MCF 10A (cell line): ENCODE measurements around the gene BTBD1. TPM values are rescaled to one million over a fixed set of nuclear protein-coding genes. Genes with fewer than 3 reads are reported as not detected.
A peak's percentile ranks its signal among the peaks of the same experiment; 100 is the strongest.

Experiments used
- BruUV-seq: library from RNA; stranded (reverse); fragments of 400-500 nt; replicated peaks from 2 replicates; lab custom pipeline; 2021; lab: Mats Ljungman, UMichigan
- CTCF ChIA-PET: fragments of 300-600 bp; sonication (Branson Sonifier 250); formaldehyde crosslinking; extraction: SDS; loops from one replicate; lab custom pipeline; 2021; ENCODE audit warnings: antibody characterized with exemption, inconsistent platforms; lab: Yijun Ruan, JAX
- POLR2A ChIA-PET: fragments of 300-600, 350-650 bp; sonication (Branson Sonifier 250); formaldehyde crosslinking; extraction: SDS; loops from one replicate; lab custom pipeline; 2020; ENCODE audit warnings: antibody characterized with exemption, inconsistent platforms; lab: Yijun Ruan, JAX
- DNase-seq: peaks from one replicate; pipeline ENCODE4 v3.0.0-alpha.2; 2018; ENCODE audit not compliant: unreplicated experiment
- H3K27ac Mint-ChIP-seq: one replicate; pipeline ENCODE4 v1.8.0; 2022; ENCODE audit warnings: mild to moderate bottlenecking, low read depth, mixed read lengths; ENCODE audit not compliant: unreplicated experiment
- H3K27me3 Mint-ChIP-seq: one replicate; pipeline ENCODE4 v1.8.0; 2022; ENCODE audit warnings: mixed read lengths; ENCODE audit not compliant: insufficient read depth, unreplicated experiment
- H3K36me3 Mint-ChIP-seq: one replicate; pipeline ENCODE4 v1.8.0; 2022; ENCODE audit warnings: mild to moderate bottlenecking, moderate library complexity, mixed read lengths; ENCODE audit not compliant: insufficient read depth, unreplicated experiment
- H3K4me1 Mint-ChIP-seq: one replicate; pipeline ENCODE4 v1.8.0; 2022; ENCODE audit warnings: mixed read lengths; ENCODE audit not compliant: insufficient read depth, unreplicated experiment
- H3K4me3 Mint-ChIP-seq: one replicate; pipeline ENCODE4 v1.8.0; 2022; ENCODE audit warnings: mild to moderate bottlenecking, moderate library complexity, mixed read lengths; ENCODE audit not compliant: unreplicated experiment
- H3K9me3 Mint-ChIP-seq: one replicate; pipeline ENCODE4 v1.8.0; 2022; ENCODE audit warnings: mixed read lengths; ENCODE audit not compliant: unreplicated experiment
- intact Hi-C: fragments of 100-400 bp; cut with micrococcal nuclease; formaldehyde crosslinking; loops from 2 replicates; pipeline ENCODE4 v1.14.1; 2022
- total RNA-seq: library from RNA; stranded (reverse); gene quantifications from 2 replicates; pipeline ENCODE4 v1.2.3, GENCODE V29; 2022
- TF ChIP-seq, protein P1 (sequence below): fragments of 200-600 bp; IDR thresholded peaks from one replicate; pipeline ENCODE4 v1.8.0; 2022; ENCODE audit warnings: antibody characterized with exemption, mild to moderate bottlenecking; ENCODE audit not compliant: unreplicated experiment

The BTBD1 gene
- total RNA-seq, 1 experiment from 2014 or later, result 57.0 TPM

GRCh38 chr15:83012636-83013035 is 54.4 kb downstream of the BTBD1 start:
- DNase-seq, result no peak
- Mint-ChIP-seq H3K27me3 (no peaks in the 10 kb centered on the region), H3K4me1 (peaks cover 24% of the 10 kb centered on the region), H3K4me3 (peak overlapping the region; percentile 82), H3K9me3 (no peaks in the 10 kb centered on the region), H3K36me3 (peaks cover 32% of the 10 kb centered on the region), H3K27ac (no peak overlapping the region)
- no TSS peak for BruUV-seq
- intact Hi-C loops, result loop anchor here (5.0 kb wide), 1 partner anchor 55 kb away; the partner anchor contains the start of gene BTBD1
- TF ChIP-seq, protein P1, sequence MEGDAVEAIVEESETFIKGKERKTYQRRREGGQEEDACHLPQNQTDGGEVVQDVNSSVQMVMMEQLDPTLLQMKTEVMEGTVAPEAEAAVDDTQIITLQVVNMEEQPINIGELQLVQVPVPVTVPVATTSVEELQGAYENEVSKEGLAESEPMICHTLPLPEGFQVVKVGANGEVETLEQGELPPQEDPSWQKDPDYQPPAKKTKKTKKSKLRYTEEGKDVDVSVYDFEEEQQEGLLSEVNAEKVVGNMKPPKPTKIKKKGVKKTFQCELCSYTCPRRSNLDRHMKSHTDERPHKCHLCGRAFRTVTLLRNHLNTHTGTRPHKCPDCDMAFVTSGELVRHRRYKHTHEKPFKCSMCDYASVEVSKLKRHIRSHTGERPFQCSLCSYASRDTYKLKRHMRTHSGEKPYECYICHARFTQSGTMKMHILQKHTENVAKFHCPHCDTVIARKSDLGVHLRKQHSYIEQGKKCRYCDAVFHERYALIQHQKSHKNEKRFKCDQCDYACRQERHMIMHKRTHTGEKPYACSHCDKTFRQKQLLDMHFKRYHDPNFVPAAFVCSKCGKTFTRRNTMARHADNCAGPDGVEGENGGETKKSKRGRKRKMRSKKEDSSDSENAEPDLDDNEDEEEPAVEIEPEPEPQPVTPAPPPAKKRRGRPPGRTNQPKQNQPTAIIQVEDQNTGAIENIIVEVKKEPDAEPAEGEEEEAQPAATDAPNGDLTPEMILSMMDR, result no peak
- ChIA-PET POLR2A (interaction anchor here (0.5 to 3.3 kb wide), 7 partner anchors 13 to 472 kb away, joined by 3 to 26 read pairs (median 11); partner anchors contain the start of genes RAMAC and RPS17), CTCF (interaction anchor here (0.7 to 3.5 kb wide), 6 partner anchors 9 to 426 kb away, joined by 3 to 21 read pairs (median 6); partner anchors contain the start of gene RAMAC)

DNA sequence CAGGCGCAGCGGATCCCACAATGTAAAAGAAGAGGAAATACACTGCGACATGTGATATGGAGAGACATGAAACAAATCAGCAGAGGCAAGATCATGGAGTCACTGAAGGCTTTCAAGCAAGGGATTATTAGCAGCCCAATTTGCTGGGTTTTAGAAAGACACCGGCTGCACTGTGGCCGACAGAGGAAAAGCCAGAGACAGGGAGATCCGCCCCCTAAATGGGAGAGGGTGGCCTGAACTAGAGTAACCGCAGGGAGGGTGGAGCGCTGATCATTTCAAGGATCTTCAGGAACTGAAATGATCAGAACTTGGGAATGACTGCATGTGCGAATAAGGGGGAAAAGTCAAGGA is 55.0 kb downstream of the BTBD1 start:
- TSS peak; percentile 79 for BruUV-seq
- ChIA-PET POLR2A (interaction anchor here (0.6 to 3.3 kb wide), 20 partner anchors 8 to 476 kb away, joined by 3 to 26 read pairs (median 6); partner anchors contain the start of genes BTBD1, RAMAC, RPS17 and WHAMM), CTCF (interaction anchor here (0.6 to 3.5 kb wide), 20 partner anchors 10 to 978 kb away, joined by 3 to 24 read pairs (median 4); partner anchors contain the start of gene RAMAC)
- Mint-ChIP-seq H3K36me3 (peaks cover 32% of the 10 kb centered on the region), H3K4me3 (peak overlapping the region; percentile 82), H3K27me3 (no peaks in the 10 kb centered on the region), H3K4me1 (peaks cover 24% of the 10 kb centered on the region), H3K27ac (peak overlapping the region; percentile 82), H3K9me3 (no peaks in the 10 kb centered on the region)
- no peak for DNase-seq
- intact Hi-C loops, result loop anchor here (5.0 kb wide), 1 partner anchor 55 kb away; the partner anchor contains the start of gene BTBD1
- TF ChIP-seq, protein P1, result no peak

DNA sequence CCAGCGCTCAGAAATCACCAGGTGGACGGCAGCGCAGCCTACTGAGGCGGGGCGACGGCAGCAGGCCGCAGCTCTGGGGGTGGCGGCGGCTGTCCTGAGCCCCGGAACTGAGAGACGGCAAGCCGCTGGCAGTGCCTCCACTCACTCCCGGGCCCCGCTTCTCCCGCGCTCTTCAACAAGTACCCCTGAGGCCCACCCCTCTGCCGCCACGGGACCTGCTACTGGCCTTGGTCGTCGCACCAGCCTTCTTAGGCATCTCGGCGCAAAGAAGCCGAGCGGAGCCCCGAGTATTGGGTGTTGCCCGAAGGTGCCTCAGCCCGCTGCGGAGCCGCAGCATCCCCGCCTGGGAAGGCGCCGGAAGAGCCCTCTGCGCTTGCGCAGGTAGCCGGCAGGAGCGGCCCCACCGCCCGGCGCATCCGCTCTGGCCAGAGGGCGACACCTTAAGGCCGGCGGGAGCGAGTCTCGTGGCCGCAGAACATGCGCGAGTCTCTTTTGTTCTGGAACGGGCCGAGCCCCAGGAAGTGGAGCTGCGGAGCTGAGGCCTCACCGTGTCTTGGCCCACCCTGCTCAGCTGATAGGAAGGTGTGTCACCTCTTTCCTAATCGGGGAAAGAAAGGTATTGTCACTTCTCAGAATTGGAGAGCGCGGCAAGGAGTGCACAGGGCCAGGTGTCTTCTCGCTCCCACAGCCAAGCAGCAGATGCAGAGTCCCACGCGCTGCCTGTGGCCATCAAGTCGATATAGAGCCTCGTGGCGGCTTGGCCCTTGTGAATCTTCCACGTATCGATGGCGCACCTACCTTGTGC is 55.6 kb downstream of the BTBD1 start, which contains the start of gene C15orf40:
Gene C15orf40, minus strand, starts transcription at position 369 of the 805 bp plus-strand sequence. Its CDS starts 32 bp downstream, at position 337.
- POLR2A ChIA-PET, result interaction anchor here (0.6 to 3.3 kb wide), 24 partner anchors 9 to 476 kb away, joined by 3 to 26 read pairs (median 4); partner anchors contain the start of genes BTBD1, RAMAC, RPS17 and WHAMM
- peaks cover 32% of the 10 kb centered on the region for H3K36me3 Mint-ChIP-seq
- H3K4me3 Mint-ChIP-seq, result peak within 1 kb of the TSS; percentile 82
- H3K27ac Mint-ChIP-seq, result peak within 1 kb of the TSS; percentile 82
- intact Hi-C loops, result loop anchor here (1.0 to 5.0 kb wide), 4 partner anchors 56 to 547 kb away; partner anchors contain the start of gene BTBD1
- peaks cover 24% of the 10 kb centered on the region for H3K4me1 Mint-ChIP-seq
- CTCF ChIA-PET, result interaction anchor here (0.6 to 3.5 kb wide), 36 partner anchors 10 to 978 kb away, joined by 3 to 24 read pairs (median 4); partner anchors contain the start of gene RAMAC
- BruUV-seq, result no TSS peak
- TF ChIP-seq, protein P1, result peak; percentile 37
- no peaks in the 10 kb centered on the region for H3K9me3 Mint-ChIP-seq
- no peaks in the 10 kb centered on the region for H3K27me3 Mint-ChIP-seq
- peak; percentile 89 for DNase-seq
